ENCODE data around the gene SLC30A7.
"Not testable (repeated sequence)": the region's sequence is repeated elsewhere in the genome, so short reads cannot be mapped to it uniquely, and the experiment has no call there.

Gene SLC30A7

GRCh38 chr1:100895540-100896480, at the start of gene SLC30A7:
TSS of gene SLC30A7 (plus strand) at chr1:100896090. CDS start at chr1:100896263, 173 bp downstream.
- DNase-seq (ENCODE audit: low read depth) = peak; percentile 91

GRCh38 chr1:100847361-100848082, 48.4 kb upstream of the SLC30A7 start:
- peak; percentile 24 for DNase-seq (ENCODE audit: low read depth)

GRCh38 chr1:100851726-100852125, 44.2 kb upstream of the SLC30A7 start:
- no peak for DNase-seq (ENCODE audit: low read depth)

GRCh38 chr1:100852976-100853375, 42.9 kb upstream of the SLC30A7 start:
- DNase-seq (ENCODE audit: low read depth) = no peak

- DNase-seq (ENCODE audit: low read depth) = peak; percentile 70
Observed at GRCh38 chr1:100855116-100855515, 40.8 kb upstream of the SLC30A7 start.

- peak; percentile 80 for DNase-seq (ENCODE audit: low read depth)
Observed at GRCh38 chr1:100860397-100860991, 35.4 kb upstream of the SLC30A7 start.

- DNase-seq (ENCODE audit: low read depth) = peak; percentile 96
Observed at GRCh38 chr1:100861379-100861778, 34.5 kb upstream of the SLC30A7 start.

GRCh38 chr1:100862591-100862990, 33.3 kb upstream of the SLC30A7 start:
- peak; percentile 90 for DNase-seq (ENCODE audit: low read depth)

- peak; percentile 67 for DNase-seq (ENCODE audit: low read depth)
Observed at GRCh38 chr1:100866041-100866900, 29.6 kb upstream of the SLC30A7 start.

- no peak for DNase-seq (ENCODE audit: low read depth)
Observed at GRCh38 chr1:100866901-100867206, 29.0 kb upstream of the SLC30A7 start.

GRCh38 chr1:100868364-100868995, 27.4 kb upstream of the SLC30A7 start:
- DNase-seq (ENCODE audit: low read depth) = peak; percentile 71

- no peak for DNase-seq (ENCODE audit: low read depth)
Observed at GRCh38 chr1:100869996-100870395, 25.9 kb upstream of the SLC30A7 start.

- DNase-seq (ENCODE audit: low read depth) = no peak
Observed at GRCh38 chr1:100874433-100874832, 21.5 kb upstream of the SLC30A7 start.

GRCh38 chr1:100875228-100875627, 20.7 kb upstream of the SLC30A7 start:
- no peak for DNase-seq (ENCODE audit: low read depth)

GRCh38 chr1:100876291-100876690, 19.6 kb upstream of the SLC30A7 start:
- DNase-seq (ENCODE audit: low read depth) = no peak

- peak; percentile 49 for DNase-seq (ENCODE audit: low read depth)
Observed at GRCh38 chr1:100879422-100879821, 16.5 kb upstream of the SLC30A7 start.

GRCh38 chr1:100881687-100882086, 14.2 kb upstream of the SLC30A7 start:
- no peak for DNase-seq (ENCODE audit: low read depth)

GRCh38 chr1:100882698-100883097, 13.2 kb upstream of the SLC30A7 start:
- DNase-seq (ENCODE audit: low read depth) = no peak

GRCh38 chr1:100883963-100884362, 11.9 kb upstream of the SLC30A7 start:
- peak; percentile 82 for DNase-seq (ENCODE audit: low read depth)

GRCh38 chr1:100889007-100889406, 6.9 kb upstream of the SLC30A7 start:
- not testable (repeated sequence) for DNase-seq (ENCODE audit: low read depth)

- not testable (repeated sequence) for DNase-seq (ENCODE audit: low read depth)
Observed at GRCh38 chr1:100889869-100890482, 5.9 kb upstream of the SLC30A7 start.
